ENCODE results near the gene INPP5E. TPM values are rescaled to one million over a fixed set of nuclear protein-coding genes. Genes with fewer than 3 reads are reported as not detected.

The INPP5E gene
- total RNA-seq, 1 donor from 2014 or later: 35.2 TPM

DNA sequence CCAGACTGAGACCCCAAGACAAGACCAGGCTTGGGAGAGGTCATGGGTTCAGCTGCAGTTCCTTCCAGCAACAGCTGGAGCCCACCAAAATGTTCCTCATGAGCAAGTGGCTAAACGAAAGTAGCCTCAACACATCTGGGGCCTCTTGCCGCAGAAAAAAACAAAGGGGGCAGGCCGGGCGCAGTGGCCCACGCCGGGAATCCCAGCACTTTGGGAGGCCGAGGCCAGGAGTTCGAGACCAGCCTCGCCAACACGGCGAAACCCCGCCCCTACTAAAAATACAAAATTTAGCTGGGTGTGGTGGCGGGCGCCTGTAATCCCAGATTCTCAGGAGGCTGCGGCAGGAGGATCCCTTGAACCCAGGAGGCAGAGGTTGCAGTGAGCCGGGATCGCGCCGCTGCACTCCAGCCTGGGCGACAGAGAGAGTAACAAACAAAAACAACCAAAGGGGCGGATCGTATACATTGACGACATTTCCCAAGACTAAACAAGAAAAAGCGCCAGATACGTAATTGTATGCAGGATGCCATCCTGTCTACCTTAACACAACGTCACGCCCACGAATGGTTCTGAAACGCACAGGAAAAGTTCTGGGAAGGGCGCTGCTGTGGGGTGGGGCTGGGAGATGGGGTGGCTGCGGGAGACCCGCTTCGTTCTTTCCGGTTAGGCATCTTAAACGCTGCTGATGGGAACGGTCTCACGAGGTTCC lies 1.7 kb downstream of the INPP5E start:
- Mint-ChIP-seq H3K4me3 (ENCODE audit: unreplicated experiment) (peak overlapping the region; percentile 89), H3K9me3 (ENCODE audit: unreplicated experiment) (peaks cover 10% of the 10 kb centered on the region), H3K27ac (ENCODE audit: unreplicated experiment) (peak overlapping the region; percentile 33), H3K27me3 (ENCODE audit: unreplicated experiment) (peaks cover 15% of the 10 kb centered on the region), H3K36me3 (ENCODE audit: unreplicated experiment) (no peaks in the 10 kb centered on the region), H3K4me1 (ENCODE audit: low read depth, unreplicated experiment) (peaks cover 14% of the 10 kb centered on the region)
- TF ChIP-seq CTCF (IDR thresholded peaks at IDR 0.05; ENCODE audit: partially characterized antibody, unreplicated experiment): no peak
- DNase-seq: no peak

DNA sequence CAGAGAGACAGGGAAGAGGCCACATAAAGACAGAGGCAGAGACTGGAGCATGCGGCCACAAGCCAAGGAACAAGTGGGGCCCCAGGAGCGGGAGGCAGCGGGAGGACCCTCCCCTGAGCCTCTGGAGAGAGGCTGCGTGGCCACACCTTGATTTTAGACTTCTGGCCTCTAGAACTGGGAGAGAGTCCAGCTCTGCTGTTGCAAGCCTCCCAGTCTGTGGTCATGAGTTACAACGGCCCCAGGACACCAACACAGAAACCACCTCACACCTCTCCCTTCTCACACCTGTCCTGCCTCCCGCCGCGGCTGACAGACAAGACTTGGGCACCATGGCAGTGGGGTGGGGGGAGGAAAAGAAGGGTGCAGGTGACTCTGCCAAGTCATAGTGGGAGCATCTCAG lies 2.2 kb downstream of the INPP5E start:
- Mint-ChIP-seq H3K27me3 (ENCODE audit: unreplicated experiment) (peaks cover 14% of the 10 kb centered on the region), H3K9me3 (ENCODE audit: unreplicated experiment) (peaks cover 9% of the 10 kb centered on the region), H3K27ac (ENCODE audit: unreplicated experiment) (no peak overlapping the region), H3K36me3 (ENCODE audit: unreplicated experiment) (no peaks in the 10 kb centered on the region), H3K4me1 (ENCODE audit: low read depth, unreplicated experiment) (peaks cover 14% of the 10 kb centered on the region), H3K4me3 (ENCODE audit: unreplicated experiment) (peak overlapping the region; percentile 89)
- no peak for DNase-seq
- no peak for TF ChIP-seq CTCF (IDR thresholded peaks at IDR 0.05; ENCODE audit: partially characterized antibody, unreplicated experiment)

DNA sequence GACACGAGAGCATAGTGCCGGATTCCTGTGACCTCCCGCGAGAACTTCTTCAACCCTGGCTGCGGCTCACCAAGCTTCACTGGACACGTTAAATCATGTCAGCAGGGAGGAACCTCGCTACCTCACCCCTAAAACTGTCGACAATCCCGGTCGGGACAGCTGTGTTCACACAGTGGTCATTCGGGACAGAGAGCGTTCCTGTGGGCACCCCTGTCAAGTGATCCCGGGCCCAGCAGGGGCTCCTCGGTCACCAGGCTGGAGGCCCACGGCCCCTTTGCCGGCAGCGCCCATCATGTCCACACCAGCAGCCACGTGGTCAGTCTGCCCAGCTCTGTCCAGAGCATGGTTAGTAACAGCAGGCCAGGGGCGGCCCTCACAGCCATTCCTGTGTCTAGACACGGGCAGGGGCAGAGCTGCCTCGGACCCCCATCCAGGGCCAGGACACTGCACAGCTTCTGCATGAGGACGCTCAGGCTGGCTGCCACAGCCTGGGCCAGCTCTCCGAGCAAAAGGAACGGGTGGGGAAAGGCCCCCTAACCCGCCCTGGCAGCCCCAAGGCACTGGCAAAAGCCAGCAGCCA lies 3.5 kb downstream of the INPP5E start:
- Mint-ChIP-seq H3K27me3 (ENCODE audit: unreplicated experiment) (peaks cover 14% of the 10 kb centered on the region), H3K36me3 (ENCODE audit: unreplicated experiment) (no peaks in the 10 kb centered on the region), H3K4me1 (ENCODE audit: low read depth, unreplicated experiment) (peaks cover 14% of the 10 kb centered on the region), H3K9me3 (ENCODE audit: unreplicated experiment) (peaks cover 6% of the 10 kb centered on the region), H3K4me3 (ENCODE audit: unreplicated experiment) (peak overlapping the region; percentile 89), H3K27ac (ENCODE audit: unreplicated experiment) (no peak overlapping the region)
- DNase-seq: no peak
- no peak for TF ChIP-seq CTCF (IDR thresholded peaks at IDR 0.05; ENCODE audit: partially characterized antibody, unreplicated experiment)

- peaks cover 3% of the 10 kb centered on the region for H3K9me3 Mint-ChIP-seq (ENCODE audit: unreplicated experiment)
- no peak overlapping the region for H3K4me3 Mint-ChIP-seq (ENCODE audit: unreplicated experiment)
- peaks cover 10% of the 10 kb centered on the region for H3K27me3 Mint-ChIP-seq (ENCODE audit: unreplicated experiment)
- H3K36me3 Mint-ChIP-seq (ENCODE audit: unreplicated experiment): no peaks in the 10 kb centered on the region
- no peak for DNase-seq
- peaks cover 20% of the 10 kb centered on the region for H3K4me1 Mint-ChIP-seq (ENCODE audit: low read depth, unreplicated experiment)
- TF ChIP-seq CTCF (IDR thresholded peaks at IDR 0.05; ENCODE audit: partially characterized antibody, unreplicated experiment): no peak
- no peak overlapping the region for H3K27ac Mint-ChIP-seq (ENCODE audit: unreplicated experiment)
Measured at GRCh38 chr9:136434580-136435169, 5.0 kb downstream of the INPP5E start.
